ENCODE measurements around the gene UBR1.
A peak's percentile ranks its signal among the peaks of the same experiment; 100 is the strongest.
"Not testable (repeated sequence)": the region's sequence is repeated elsewhere in the genome, so short reads cannot be mapped to it uniquely, and the experiment has no call there.

The UBR1 gene

GRCh38 chr15:42974202-42974862 is 131.5 kb downstream of the UBR1 start:
- Mint-ChIP-seq H3K4me1 (no peaks in the 10 kb centered on the region), H3K27me3 (no peaks in the 10 kb centered on the region), H3K4me3 (no peak overlapping the region), H3K36me3 (ENCODE audit: insufficient read depth) (peaks cover 56% of the 10 kb centered on the region), H3K9me3 (no peaks in the 10 kb centered on the region), H3K27ac (ENCODE audit: low read depth) (no peak overlapping the region)
- DNase-seq (ENCODE audit: low spot score in 2 of 2), result no peak
- no peak for ATAC-seq (replicated peaks; ENCODE audit: extremely low read depth, poor library complexity, severe bottlenecking)

DNA sequence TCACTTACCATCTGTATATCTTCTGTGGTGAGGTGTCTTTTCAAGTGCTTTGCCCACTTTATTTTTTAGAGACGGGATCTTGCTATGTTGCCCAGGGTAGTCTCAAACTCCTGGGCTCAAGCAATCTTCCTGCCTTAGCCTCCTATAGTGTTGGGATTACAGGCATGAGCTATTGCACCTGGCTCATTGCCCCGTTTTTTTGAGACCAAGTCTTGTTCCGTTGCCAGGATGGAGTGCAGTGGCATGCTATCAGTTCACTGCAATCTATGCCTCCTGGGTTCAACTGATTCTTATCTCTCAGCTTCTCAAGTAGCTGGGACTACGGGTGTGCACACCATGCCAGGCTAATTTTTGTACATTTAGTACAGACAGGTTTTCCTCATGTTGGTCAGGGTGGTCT is 132.7 kb downstream of the UBR1 start:
- no peaks in the 10 kb centered on the region for H3K27me3 Mint-ChIP-seq
- no peak overlapping the region for H3K27ac Mint-ChIP-seq (ENCODE audit: low read depth)
- peaks cover 51% of the 10 kb centered on the region for H3K36me3 Mint-ChIP-seq (ENCODE audit: insufficient read depth)
- no peak overlapping the region for H3K4me3 Mint-ChIP-seq
- no peaks in the 10 kb centered on the region for H3K4me1 Mint-ChIP-seq
- DNase-seq (ENCODE audit: low spot score in 2 of 2) (no peak), ATAC-seq (replicated peaks; ENCODE audit: extremely low read depth, poor library complexity, severe bottlenecking) (no peak)
- no peaks in the 10 kb centered on the region for H3K9me3 Mint-ChIP-seq

GRCh38 chr15:42971830-42972229 is 134.0 kb downstream of the UBR1 start:
- Mint-ChIP-seq H3K27ac (ENCODE audit: low read depth) (no peak overlapping the region), H3K36me3 (ENCODE audit: insufficient read depth) (peaks cover 42% of the 10 kb centered on the region), H3K4me1 (no peaks in the 10 kb centered on the region), H3K9me3 (no peaks in the 10 kb centered on the region), H3K27me3 (no peaks in the 10 kb centered on the region), H3K4me3 (no peak overlapping the region)
- ATAC-seq (replicated peaks; ENCODE audit: extremely low read depth, poor library complexity, severe bottlenecking) (no peak), DNase-seq (ENCODE audit: low spot score in 2 of 2) (no peak)

DNA sequence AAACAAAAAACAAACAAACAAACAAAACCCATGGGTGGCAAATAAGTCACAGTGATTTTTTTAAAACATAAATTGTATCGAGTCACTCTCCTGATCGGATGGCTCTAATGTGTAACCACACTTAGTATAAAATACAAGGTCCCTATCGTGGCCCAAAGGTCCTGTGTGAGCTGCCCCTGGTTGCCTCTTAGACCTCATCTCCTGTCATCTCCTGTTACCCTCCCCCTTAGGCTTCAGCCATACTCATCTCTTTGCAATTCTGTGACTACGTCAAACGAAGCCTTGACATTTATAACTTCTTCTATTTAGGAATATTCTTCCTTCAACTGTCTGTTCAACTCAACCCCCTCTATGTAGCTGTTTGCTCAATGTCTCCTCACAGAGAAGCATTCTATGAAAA is 141.4 kb downstream of the UBR1 start:
- Mint-ChIP-seq H3K4me3 (no peak overlapping the region), H3K36me3 (ENCODE audit: insufficient read depth) (peaks cover 56% of the 10 kb centered on the region), H3K27ac (ENCODE audit: low read depth) (no peak overlapping the region), H3K9me3 (no peaks in the 10 kb centered on the region), H3K27me3 (no peaks in the 10 kb centered on the region), H3K4me1 (no peaks in the 10 kb centered on the region)
- DNase-seq (ENCODE audit: low spot score in 2 of 2), result no peak
- ATAC-seq (replicated peaks; ENCODE audit: extremely low read depth, poor library complexity, severe bottlenecking), result no peak

- Mint-ChIP-seq H3K4me3 (no peak overlapping the region), H3K9me3 (no peaks in the 10 kb centered on the region), H3K4me1 (no peaks in the 10 kb centered on the region), H3K27me3 (no peaks in the 10 kb centered on the region), H3K27ac (ENCODE audit: low read depth) (no peak overlapping the region), H3K36me3 (ENCODE audit: insufficient read depth) (peaks cover 48% of the 10 kb centered on the region)
- DNase-seq (ENCODE audit: low spot score in 2 of 2), result no peak
- no peak for ATAC-seq (replicated peaks; ENCODE audit: extremely low read depth, poor library complexity, severe bottlenecking)
Observed at GRCh38 chr15:42955518-42955917, 150.3 kb downstream of the UBR1 start.

- Mint-ChIP-seq H3K4me3 (no peak overlapping the region), H3K27me3 (no peaks in the 10 kb centered on the region), H3K9me3 (no peaks in the 10 kb centered on the region), H3K36me3 (ENCODE audit: insufficient read depth) (peaks cover 49% of the 10 kb centered on the region), H3K27ac (ENCODE audit: low read depth) (no peak overlapping the region), H3K4me1 (no peaks in the 10 kb centered on the region)
- no peak for ATAC-seq (replicated peaks; ENCODE audit: extremely low read depth, poor library complexity, severe bottlenecking)
- DNase-seq (ENCODE audit: low spot score in 2 of 2), result no peak
Observed at GRCh38 chr15:42954291-42954690, 151.5 kb downstream of the UBR1 start.

- H3K27me3 Mint-ChIP-seq; H3K9me3 Mint-ChIP-seq; H3K4me3 Mint-ChIP-seq; H3K27ac Mint-ChIP-seq (ENCODE audit: low read depth); DNase-seq (ENCODE audit: low spot score in 2 of 2); H3K4me1 Mint-ChIP-seq; ATAC-seq (replicated peaks; ENCODE audit: extremely low read depth, poor library complexity, severe bottlenecking): not testable (repeated sequence)
- H3K36me3 Mint-ChIP-seq (ENCODE audit: insufficient read depth), result peaks cover 58% of the 10 kb centered on the region
Observed at GRCh38 chr15:42948898-42949297, 156.9 kb downstream of the UBR1 start.

- Mint-ChIP-seq H3K4me3 (no peak overlapping the region), H3K27me3 (no peaks in the 10 kb centered on the region), H3K27ac (ENCODE audit: low read depth) (peak overlapping the region; percentile 45)
Observed at GRCh38 chr15:42940527-42940926, 165.3 kb downstream of the UBR1 start.

DNA sequence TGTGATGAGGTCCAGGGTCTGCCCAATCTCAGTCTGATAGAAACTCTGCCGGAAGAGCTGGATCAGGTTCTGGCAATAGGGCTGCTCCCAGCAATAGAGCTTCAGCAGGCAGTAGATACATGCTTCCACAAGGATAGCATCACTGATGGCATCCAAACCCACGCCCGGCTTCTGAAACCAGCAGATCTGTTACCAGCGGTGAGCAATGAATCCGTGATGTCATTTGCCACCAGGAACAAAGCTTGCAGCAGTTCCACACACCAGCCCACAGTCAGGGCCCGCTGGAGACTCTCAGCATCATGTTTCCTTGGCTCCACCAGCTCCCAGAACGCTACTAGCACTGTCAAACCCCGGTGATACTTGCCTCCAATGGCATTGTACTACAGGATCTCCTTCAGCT is 166.0 kb downstream of the UBR1 start:
- no peak overlapping the region for H3K4me3 Mint-ChIP-seq
- H3K36me3 Mint-ChIP-seq (ENCODE audit: insufficient read depth), result peaks cover 8% of the 10 kb centered on the region
- H3K9me3 Mint-ChIP-seq, result no peaks in the 10 kb centered on the region

More at GRCh38 chr15:42940527-42940926, 165.3 kb downstream of the UBR1 start:
- ATAC-seq (replicated peaks; ENCODE audit: extremely low read depth, poor library complexity, severe bottlenecking) (no peak), DNase-seq (ENCODE audit: low spot score in 2 of 2) (no peak)
- no peaks in the 10 kb centered on the region for H3K9me3 Mint-ChIP-seq
- H3K4me1 Mint-ChIP-seq, result no peaks in the 10 kb centered on the region
- peaks cover 15% of the 10 kb centered on the region for H3K36me3 Mint-ChIP-seq (ENCODE audit: insufficient read depth)

GRCh38 chr15:42937143-42937542 is 168.7 kb downstream of the UBR1 start:
- Mint-ChIP-seq H3K4me3 (no peak overlapping the region), H3K9me3 (no peaks in the 10 kb centered on the region), H3K27ac (ENCODE audit: low read depth) (no peak overlapping the region), H3K27me3 (no peaks in the 10 kb centered on the region), H3K36me3 (ENCODE audit: insufficient read depth) (peaks cover 2% of the 10 kb centered on the region), H3K4me1 (no peaks in the 10 kb centered on the region)
- DNase-seq (ENCODE audit: low spot score in 2 of 2), result no peak
- no peak for ATAC-seq (replicated peaks; ENCODE audit: extremely low read depth, poor library complexity, severe bottlenecking)

More for the DNA sequence above, 166.0 kb downstream of the UBR1 start:
- DNase-seq (ENCODE audit: low spot score in 2 of 2) (no peak), ATAC-seq (replicated peaks; ENCODE audit: extremely low read depth, poor library complexity, severe bottlenecking) (no peak)
- no peaks in the 10 kb centered on the region for H3K27me3 Mint-ChIP-seq
- H3K4me1 Mint-ChIP-seq, result no peaks in the 10 kb centered on the region
- H3K27ac Mint-ChIP-seq (ENCODE audit: low read depth), result no peak overlapping the region

- no peaks in the 10 kb centered on the region for H3K27me3 Mint-ChIP-seq
- DNase-seq (ENCODE audit: low spot score in 2 of 2) (no peak), ATAC-seq (replicated peaks; ENCODE audit: extremely low read depth, poor library complexity, severe bottlenecking) (no peak)
- no peak overlapping the region for H3K27ac Mint-ChIP-seq (ENCODE audit: low read depth)
- no peaks in the 10 kb centered on the region for H3K9me3 Mint-ChIP-seq
- no peak overlapping the region for H3K4me3 Mint-ChIP-seq
- H3K36me3 Mint-ChIP-seq (ENCODE audit: insufficient read depth), result no peaks in the 10 kb centered on the region
- no peaks in the 10 kb centered on the region for H3K4me1 Mint-ChIP-seq
Observed at GRCh38 chr15:42933886-42934667, 171.8 kb downstream of the UBR1 start.

DNA sequence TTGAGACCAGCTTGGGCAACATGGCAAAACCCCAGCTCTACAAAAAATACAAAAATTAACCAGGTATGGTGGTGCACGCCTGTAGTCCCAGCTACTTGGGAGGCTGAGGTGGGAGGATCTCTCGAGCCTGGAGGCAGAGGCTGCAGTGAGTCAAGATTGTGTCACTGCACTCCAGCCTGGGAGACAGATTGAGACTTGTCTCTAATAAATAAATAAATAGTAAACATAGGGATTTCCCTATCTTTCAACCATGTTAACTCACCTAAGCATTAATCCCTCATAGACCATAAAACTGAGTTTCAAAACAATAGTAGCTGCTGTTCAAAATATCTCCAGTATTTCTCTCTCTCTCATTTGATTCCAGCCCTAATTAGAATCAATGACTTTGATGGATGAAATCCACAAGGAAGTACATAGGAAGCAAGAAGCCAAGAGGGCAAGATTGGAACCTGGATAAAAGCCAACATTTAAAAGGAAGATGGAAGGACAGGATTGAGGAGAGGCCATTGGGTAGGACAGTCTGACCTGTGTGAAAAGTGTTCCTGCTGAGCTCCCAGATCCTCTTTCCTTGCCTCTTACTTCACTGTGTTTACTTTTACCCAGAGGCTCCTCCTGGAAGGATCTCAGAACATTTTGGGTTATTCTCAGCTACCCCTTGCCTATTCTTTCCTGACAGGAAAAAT is 172.9 kb downstream of the UBR1 start:
- Mint-ChIP-seq H3K27me3 (no peaks in the 10 kb centered on the region), H3K4me3 (no peak overlapping the region), H3K4me1 (no peaks in the 10 kb centered on the region), H3K36me3 (ENCODE audit: insufficient read depth) (no peaks in the 10 kb centered on the region), H3K9me3 (no peaks in the 10 kb centered on the region), H3K27ac (ENCODE audit: low read depth) (no peak overlapping the region)
- DNase-seq (ENCODE audit: low spot score in 2 of 2), result no peak
- ATAC-seq (replicated peaks; ENCODE audit: extremely low read depth, poor library complexity, severe bottlenecking), result no peak
